Measurements from ENCODE around the gene DET1.

GRCh38 chr15:88465633-88466224 is 80.8 kb downstream of the DET1 start:
- TF ChIP-seq, protein P1, sequence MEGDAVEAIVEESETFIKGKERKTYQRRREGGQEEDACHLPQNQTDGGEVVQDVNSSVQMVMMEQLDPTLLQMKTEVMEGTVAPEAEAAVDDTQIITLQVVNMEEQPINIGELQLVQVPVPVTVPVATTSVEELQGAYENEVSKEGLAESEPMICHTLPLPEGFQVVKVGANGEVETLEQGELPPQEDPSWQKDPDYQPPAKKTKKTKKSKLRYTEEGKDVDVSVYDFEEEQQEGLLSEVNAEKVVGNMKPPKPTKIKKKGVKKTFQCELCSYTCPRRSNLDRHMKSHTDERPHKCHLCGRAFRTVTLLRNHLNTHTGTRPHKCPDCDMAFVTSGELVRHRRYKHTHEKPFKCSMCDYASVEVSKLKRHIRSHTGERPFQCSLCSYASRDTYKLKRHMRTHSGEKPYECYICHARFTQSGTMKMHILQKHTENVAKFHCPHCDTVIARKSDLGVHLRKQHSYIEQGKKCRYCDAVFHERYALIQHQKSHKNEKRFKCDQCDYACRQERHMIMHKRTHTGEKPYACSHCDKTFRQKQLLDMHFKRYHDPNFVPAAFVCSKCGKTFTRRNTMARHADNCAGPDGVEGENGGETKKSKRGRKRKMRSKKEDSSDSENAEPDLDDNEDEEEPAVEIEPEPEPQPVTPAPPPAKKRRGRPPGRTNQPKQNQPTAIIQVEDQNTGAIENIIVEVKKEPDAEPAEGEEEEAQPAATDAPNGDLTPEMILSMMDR (IDR thresholded peaks at IDR 0.05) = no peak
- TF ChIP-seq POLR2AphosphoS5 (IDR thresholded peaks at IDR 0.05) = no peak

All from prostate gland (tissue), 2 donors.